Stimulated activated CD4-positive, alpha-beta T cell treated with anti-CD3 and anti-CD28 coated beads, Interleukin-4, amount 100 ng/mL, for 1 hour (primary cell): Measurements from ENCODE around the gene TTLL11.
"Not testable (repeated sequence)": the region's sequence is repeated elsewhere in the genome, so short reads cannot be mapped to it uniquely, and the experiment has no call there.

ENCODE experiments used
- DNase-seq: peaks from one replicate; pipeline ENCODE4 v3.0.0-alpha.2; 2020

The TTLL11 gene

GRCh38 chr9:121926351-121926801 is 166.7 kb downstream of the TTLL11 start:
- no peak for DNase-seq

DNA sequence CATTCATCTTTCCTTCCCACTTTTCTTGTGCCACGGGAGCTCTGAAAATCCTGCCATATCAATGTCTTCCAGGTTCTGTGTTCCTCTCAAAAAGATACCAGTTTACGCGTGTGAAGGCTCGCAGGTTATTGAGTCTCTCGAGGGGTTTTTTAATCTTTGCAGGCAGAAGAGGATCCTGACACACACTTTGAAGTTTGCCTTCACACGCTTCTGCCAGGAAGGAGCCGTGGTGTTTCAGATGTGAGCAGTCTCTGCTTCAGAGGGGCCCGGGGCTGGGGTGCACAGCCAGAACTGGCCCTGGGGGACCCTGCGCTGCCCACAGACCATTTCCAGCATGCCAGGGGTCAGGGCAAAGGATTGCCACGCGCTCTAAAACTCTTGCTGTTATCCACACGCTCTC is 167.2 kb downstream of the TTLL11 start:
- DNase-seq = no peak

GRCh38 chr9:121924700-121925099 is 168.4 kb downstream of the TTLL11 start:
- DNase-seq = no peak

DNA sequence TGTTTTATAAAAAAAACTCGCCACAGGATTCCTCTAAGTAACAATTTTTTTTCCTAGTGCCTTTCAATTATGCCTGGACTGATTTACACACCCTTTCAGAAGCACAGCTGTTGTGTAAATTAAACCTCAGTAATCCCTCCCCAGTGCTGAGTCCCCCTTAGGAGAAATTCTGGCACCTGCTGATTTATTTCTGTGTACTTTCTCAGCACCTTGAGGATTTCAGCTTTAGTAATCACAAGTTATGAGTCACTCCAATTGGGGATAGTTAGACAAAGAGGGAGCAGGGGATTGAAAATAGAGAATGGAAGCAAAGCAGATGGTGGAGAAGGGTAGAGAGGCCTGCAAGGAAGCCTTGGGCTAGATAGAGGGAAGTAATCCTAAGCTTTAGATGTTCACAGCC is 171.7 kb downstream of the TTLL11 start:
- DNase-seq = no peak

- DNase-seq = no peak
Measured at GRCh38 chr9:121917375-121918335, 175.5 kb downstream of the TTLL11 start.

DNA sequence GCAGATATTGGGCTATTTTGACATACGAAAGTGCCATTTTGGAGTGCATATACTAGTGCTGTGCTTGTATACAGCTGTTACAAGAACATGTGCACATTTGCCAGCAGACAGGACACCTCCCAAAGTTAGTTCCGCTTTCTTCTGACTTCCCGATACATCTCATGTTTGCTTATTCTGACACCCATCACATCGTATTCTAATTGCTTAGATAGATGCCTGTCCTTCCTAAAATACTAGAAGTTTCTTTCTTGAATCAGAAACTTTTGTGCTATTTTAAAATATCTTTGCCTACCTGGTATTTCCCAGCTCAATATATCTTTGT is 177.8 kb downstream of the TTLL11 start:
- DNase-seq = no peak

DNA sequence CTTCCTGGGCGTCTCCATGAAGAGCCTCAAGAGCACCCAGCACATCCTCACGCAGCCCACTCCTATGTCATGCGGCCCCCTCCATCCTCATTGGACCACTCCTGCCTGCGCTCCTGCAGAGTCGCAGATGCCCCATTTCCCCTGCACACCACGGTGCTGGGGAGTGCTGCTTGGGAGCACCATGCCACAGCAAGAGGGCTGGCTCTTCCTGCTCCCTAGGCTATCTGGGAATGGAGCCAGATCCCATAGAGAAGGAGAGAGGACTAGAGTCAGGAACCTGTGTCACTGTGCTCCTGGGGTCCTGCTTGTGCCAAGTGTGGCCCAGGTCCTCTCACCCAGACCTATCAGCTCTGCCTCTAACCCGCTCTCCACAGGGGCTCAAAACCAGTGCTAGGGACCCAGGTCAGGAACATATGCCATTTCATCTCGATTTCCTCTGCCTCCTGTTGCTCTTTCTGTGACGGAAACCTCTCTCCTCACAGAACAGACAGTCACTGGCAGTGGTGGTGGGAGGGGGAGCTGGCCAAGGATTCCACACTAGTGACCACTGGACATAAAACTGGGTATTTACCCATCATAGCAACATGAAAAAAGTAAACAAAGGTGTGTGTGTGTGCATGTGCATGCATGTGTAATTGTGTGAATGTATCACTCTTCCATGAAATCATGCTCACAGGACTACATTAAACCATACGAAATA is 178.4 kb downstream of the TTLL11 start:
- no peak for DNase-seq

DNA sequence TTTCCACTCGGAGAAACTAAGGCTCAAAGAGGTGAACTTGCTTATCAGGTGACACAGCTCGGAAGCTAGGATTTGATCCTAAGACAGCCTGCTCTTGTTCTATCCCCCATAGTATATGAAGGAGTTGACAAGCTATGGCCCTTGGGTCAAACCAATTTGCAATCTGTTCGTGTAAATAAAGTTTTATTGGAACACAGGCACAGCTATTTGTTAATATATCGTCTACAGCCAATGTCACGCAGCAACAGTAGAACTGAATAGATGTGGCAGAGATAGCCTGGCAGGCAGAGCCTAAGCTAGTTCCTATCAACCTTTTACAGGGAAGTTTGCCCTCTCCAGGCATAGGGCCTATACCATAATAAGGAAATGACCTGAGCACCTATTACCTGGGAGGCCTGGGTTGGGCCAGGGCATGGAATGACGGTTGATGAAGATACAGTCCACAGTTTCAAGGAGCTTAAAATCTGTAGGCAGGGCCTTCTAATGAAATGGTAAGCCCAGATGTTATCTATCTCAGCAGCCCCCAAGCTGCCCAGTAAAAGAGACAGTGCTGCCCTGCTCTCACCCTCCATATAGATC is 179.0 kb downstream of the TTLL11 start:
- DNase-seq = no peak

GRCh38 chr9:121912812-121913627 is 180.1 kb downstream of the TTLL11 start:
- DNase-seq = no peak

- no peak for DNase-seq
Measured at GRCh38 chr9:121910491-121911040, 182.5 kb downstream of the TTLL11 start.

- DNase-seq = no peak
Measured at GRCh38 chr9:121909111-121909510, 184.0 kb downstream of the TTLL11 start.

DNA sequence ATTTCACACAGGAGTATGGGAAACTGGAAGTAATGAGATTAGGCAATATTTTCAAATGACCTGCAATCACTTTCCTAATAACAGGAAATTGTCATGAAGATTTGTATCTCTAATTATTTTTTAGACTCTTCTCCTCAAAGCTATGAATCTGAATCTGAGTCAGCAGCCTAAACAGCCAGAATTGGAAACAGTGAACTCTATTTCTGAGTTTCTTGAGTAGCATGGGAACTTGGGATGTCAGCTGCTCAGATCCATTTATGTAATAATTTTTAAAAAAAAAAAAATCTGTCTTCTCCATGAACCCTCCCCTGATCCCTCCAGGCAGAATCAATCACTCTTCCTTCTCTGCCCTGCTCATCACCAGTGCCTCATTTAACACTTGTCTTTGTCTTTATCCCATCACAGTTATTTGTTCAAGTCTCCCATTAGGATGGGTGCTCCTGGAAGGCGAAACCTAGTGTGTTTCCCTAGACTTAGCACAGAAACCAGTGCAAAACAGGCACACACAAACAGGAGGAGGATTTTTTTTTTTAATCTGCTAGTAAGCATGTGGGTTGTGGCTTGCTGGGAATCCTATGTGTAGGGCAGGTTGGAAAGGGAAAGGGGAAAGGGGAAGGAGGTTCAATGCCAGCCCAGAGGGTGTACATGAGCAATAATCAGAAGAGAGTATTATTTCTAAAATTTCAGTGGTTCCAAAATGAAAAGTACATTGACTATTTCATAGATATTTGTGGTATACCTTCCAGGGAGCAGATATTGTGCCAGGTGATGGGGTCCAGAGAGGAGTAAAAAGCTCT is 186.8 kb downstream of the TTLL11 start:
- DNase-seq = no peak

DNA sequence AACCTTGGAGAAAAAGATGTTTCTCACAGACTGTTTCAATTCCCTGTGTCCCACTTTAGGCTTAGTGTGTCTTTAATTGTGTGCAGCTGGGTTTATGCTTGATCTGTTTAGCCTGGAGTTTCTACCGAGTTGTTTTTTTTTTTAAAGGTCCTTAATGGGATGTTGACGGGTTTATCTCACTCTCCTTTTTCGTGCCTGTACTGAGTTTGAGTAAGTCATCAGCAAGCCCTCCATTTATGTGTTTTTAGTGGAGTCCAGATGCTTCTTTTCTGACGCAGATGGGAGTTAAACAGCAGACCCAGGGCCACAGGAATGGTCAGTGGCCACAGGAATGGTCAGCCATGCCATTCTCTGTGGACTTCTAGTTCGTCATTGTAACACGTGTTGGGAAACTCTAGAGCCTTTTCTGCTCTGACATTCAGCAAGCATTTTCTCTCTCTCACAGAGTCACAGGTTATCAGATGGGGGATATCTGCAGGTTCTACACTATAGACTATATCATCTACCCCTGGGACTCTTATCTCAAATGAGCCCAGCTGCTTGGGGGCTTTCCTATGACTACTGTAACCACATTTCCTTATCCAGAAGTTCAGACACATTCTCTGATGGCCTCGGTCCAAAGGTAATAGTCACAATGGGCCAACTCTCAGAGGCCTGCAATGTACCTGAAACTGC is 190.5 kb downstream of the TTLL11 start:
- no peak for DNase-seq

DNA sequence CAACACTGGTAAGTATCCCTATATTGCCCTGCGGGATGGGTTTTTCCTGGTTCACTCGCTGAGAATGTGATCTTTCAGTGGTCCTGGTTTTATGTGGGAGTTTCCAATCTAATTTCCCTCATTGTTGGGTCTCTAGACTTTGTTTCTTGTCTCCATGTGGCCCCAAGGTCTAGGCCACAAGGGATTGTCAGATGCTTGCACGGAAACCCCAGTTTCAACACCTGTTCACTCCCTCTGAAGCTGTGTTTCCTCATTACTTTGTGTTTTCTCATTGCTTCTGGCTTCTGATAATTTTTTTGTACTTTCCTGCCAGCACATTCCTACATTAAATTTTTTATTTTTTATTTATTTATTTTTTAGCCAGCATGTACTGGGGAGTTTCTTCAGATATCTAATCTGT is 191.5 kb downstream of the TTLL11 start:
- no peak for DNase-seq

DNA sequence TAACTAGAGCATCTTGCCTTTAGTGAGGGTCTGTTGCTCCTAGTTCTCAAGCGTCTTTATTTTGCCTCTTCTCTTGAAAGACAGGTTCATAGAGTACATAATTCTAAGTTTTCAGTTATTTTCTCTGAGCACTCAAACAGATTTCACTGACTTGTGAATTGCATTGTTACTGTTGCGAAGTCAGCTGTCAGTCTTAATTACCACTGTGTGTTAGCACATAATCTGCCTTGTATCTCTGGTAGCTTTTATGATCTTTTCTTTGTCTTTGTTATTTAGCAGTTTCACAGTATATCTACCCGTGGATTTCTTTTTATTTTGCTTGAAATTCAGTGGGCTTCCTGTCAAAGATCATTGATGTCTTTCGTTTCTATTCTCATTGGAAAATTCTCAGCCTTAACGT is 192.9 kb downstream of the TTLL11 start:
- DNase-seq = no peak

- DNase-seq = no peak
Measured at GRCh38 chr9:121898856-121899255, 194.3 kb downstream of the TTLL11 start.

- no peak for DNase-seq
Measured at GRCh38 chr9:121897140-121897539, 196.0 kb downstream of the TTLL11 start.

DNA sequence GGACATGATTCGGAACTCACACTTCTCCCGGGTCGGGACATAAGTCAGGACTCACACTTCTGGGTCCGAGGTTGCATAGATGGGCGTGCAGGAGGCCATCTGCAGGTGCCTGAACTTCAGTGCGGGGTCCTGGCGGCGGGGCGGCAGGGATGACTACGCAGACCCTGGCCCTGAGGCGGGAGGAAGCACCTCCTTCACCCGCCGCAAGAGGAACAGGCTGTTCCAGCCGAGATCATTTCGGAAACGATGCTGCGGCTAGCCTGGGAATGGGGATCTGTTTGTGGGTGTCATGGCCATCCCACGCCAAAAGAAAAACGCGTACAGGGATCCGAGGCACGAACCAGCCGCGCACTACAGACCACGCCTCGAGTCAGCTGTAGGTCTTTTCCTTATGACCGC is 196.6 kb downstream of the TTLL11 start:
- no peak for DNase-seq

- no peak for DNase-seq
Measured at GRCh38 chr9:121895818-121896544, 197.1 kb downstream of the TTLL11 start.

DNA sequence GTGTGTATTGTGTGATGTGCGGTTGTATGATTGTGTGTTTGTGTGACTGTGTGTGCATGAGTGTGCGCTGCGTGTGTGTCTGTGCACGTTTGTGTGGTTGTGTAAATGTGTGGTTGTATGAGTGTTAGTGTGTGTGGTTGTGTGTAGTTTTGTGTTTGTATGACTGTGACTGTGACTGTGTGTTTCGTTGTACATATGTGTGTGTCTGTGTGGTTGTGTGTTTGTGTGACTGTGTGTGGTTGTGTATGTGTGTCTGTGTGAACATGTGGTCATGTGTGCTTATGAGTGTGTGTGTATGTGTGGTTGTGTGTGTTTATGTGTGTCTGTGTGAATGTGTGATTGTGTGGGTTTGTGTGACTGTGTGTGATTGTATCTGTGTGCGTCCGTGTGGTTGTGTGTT is 197.8 kb downstream of the TTLL11 start:
- DNase-seq = no peak

GRCh38 chr9:121894380-121894779 is 198.7 kb downstream of the TTLL11 start:
- not testable (repeated sequence) for DNase-seq
